ENCODE results near the gene BEND6. TPM values are rescaled to one million over a fixed set of nuclear protein-coding genes. Genes with fewer than 3 reads are reported as not detected.

The BEND6 gene
- polyA plus RNA-seq, 1 of the 3 experiments (the other 2 are of a cell fraction), result 6.9 TPM

DNA sequence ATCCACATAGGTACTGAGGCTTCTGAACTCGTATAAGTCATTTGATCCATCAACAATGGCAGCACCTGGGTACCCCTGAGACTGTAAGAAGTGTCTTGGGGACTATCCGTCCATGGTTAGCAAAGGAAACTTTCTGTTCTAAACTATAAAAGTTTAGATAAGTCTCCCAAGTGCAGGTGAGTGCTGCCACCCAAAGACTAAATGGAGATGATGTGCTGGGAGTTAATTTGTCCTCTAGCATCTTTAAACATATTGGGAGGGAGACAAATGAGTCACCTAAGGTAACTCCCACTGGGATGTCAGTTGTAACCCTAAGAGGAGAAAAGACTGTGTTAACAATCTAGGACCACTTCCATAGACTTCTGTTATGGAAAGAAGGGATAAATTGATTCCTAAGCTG is 6.2 kb downstream of the BEND6 start:
- H3K4me1 ChIP-seq (ENCODE audit: control insufficient read depth in 1 of 2, insufficient read depth in 2 of 2, low read depth in 1 of 2, low read length in 1 of 2), result peaks cover 0 to 47% of the 10 kb centered on the region in 2 experiments; a peak in 3 of 4 replicates
- WGBS (ENCODE audit: low lambda C conversion rate), result 95% methylated on average over 2 of the region's 2 CpGs
- no peaks in the 10 kb centered on the region for H3K27me3 ChIP-seq (ENCODE audit: insufficient read depth)
- no peak overlapping the region for H3K4me3 ChIP-seq (ENCODE audit: low read depth in 2 of 2, low read length in 1 of 2)
- ChIA-PET CTCF (interaction anchor here (7.3 kb wide), 1 partner anchor 58 kb away, joined by 76 read pairs; no protein-coding TSS in a partner anchor), POLR2A (no interaction called here)
- no peak overlapping the region for H3K4me2 ChIP-seq
- DNase-seq, result no peak
- H3F3A ChIP-seq (replicated peaks; ENCODE audit: insufficient read depth), result peaks cover 45% of the 10 kb centered on the region
- no peaks in the 10 kb centered on the region for H4K20me1 ChIP-seq (ENCODE audit: insufficient read depth)
- H3K9ac ChIP-seq, result no peak overlapping the region
- H2AFZ ChIP-seq (ENCODE audit: low read depth), result no peak overlapping the region
- no peaks in the 10 kb centered on the region for H3K36me3 ChIP-seq (replicated peaks in 1 of 2; ENCODE audit: control insufficient read depth in 1 of 2, insufficient read depth in 2 of 2, low read length in 1 of 2)
- no peaks in the 10 kb centered on the region for H3K9me3 ChIP-seq
- H3K9me2 ChIP-seq, result no peaks in the 10 kb centered on the region
- peak overlapping the region in 1 of 2 experiments; percentile 94; a peak in 3 of 4 replicates for H3K27ac ChIP-seq (ENCODE audit: low read depth in 2 of 2, low read length in 1 of 2)
- H3K79me2 ChIP-seq (ENCODE audit: insufficient read depth), result peaks cover 19% of the 10 kb centered on the region
- TF ChIP-seq MEF2A (IDR thresholded peaks at IDR 0.05; ENCODE audit: borderline replicate concordance, low read depth) (no peak), MXI1 (IDR thresholded peaks at IDR 0.05; ENCODE audit: low read depth, low read length) (no peak), GABPA (IDR thresholded peaks at IDR 0.05; ENCODE audit: low read depth) (no peak), GATA2 (CRISPR knock-in tag; IDR thresholded peaks at IDR 0.05) (no peak), SMC3 (IDR thresholded peaks at IDR 0.05; ENCODE audit: low read depth, low read length) (no peak), NFIC (IDR thresholded peaks at IDR 0.05; ENCODE audit: borderline replicate concordance) (no peak), CHD2 (IDR thresholded peaks at IDR 0.05; ENCODE audit: low read length, partially characterized antibody) (no peak), YY1 (IDR thresholded peaks at IDR 0.05; ENCODE audit: low read depth) (no peak), TEAD4 (IDR thresholded peaks at IDR 0.05; ENCODE audit: borderline replicate concordance, insufficient read depth) (no peak), RAD21 (IDR thresholded peaks at IDR 0.05; ENCODE audit: low read length) (no peak)
- TF ChIP-seq, protein P1, sequence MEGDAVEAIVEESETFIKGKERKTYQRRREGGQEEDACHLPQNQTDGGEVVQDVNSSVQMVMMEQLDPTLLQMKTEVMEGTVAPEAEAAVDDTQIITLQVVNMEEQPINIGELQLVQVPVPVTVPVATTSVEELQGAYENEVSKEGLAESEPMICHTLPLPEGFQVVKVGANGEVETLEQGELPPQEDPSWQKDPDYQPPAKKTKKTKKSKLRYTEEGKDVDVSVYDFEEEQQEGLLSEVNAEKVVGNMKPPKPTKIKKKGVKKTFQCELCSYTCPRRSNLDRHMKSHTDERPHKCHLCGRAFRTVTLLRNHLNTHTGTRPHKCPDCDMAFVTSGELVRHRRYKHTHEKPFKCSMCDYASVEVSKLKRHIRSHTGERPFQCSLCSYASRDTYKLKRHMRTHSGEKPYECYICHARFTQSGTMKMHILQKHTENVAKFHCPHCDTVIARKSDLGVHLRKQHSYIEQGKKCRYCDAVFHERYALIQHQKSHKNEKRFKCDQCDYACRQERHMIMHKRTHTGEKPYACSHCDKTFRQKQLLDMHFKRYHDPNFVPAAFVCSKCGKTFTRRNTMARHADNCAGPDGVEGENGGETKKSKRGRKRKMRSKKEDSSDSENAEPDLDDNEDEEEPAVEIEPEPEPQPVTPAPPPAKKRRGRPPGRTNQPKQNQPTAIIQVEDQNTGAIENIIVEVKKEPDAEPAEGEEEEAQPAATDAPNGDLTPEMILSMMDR (IDR thresholded peaks at IDR 0.05), result no peak; the same call in 1 of the 2 replicates

DNA sequence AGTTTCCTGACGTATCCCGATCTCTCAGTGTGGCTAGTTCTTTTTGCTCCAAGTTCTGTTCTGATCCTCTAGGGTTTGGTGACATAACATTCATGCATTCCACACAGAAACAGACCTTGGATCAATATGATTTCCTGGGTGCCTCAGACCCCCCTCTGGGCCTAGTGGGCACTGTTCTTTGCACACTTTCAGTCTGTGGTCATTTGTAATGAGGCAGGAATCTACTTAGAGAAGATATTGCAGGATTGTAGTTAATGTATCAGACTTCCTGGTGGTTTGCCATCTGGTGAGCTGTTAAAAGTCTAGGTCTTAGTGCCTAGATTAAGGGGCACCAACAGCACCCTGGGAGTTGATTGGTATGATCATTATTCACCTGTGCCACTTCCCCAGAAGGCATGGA is 7.5 kb downstream of the BEND6 start:
- H3K79me2 ChIP-seq (ENCODE audit: insufficient read depth), result peaks cover 8% of the 10 kb centered on the region
- H3K9me2 ChIP-seq, result no peaks in the 10 kb centered on the region
- peaks cover 34% of the 10 kb centered on the region for H3F3A ChIP-seq (replicated peaks; ENCODE audit: insufficient read depth)
- peak overlapping the region in 1 of 2 experiments; percentile 16; a peak in 1 of 4 replicates for H3K27ac ChIP-seq (ENCODE audit: low read depth in 2 of 2, low read length in 1 of 2)
- H3K36me3 ChIP-seq (replicated peaks in 1 of 2; ENCODE audit: control insufficient read depth in 1 of 2, insufficient read depth in 2 of 2, low read length in 1 of 2), result no peaks in the 10 kb centered on the region
- no peak overlapping the region for H3K9ac ChIP-seq
- H3K4me1 ChIP-seq (ENCODE audit: control insufficient read depth in 1 of 2, insufficient read depth in 2 of 2, low read depth in 1 of 2, low read length in 1 of 2), result peaks cover 0 to 37% of the 10 kb centered on the region in 2 experiments; a peak in 2 of 4 replicates
- H3K27me3 ChIP-seq (ENCODE audit: insufficient read depth), result no peaks in the 10 kb centered on the region
- no peak for DNase-seq
- H3K4me2 ChIP-seq, result no peak overlapping the region
- H2AFZ ChIP-seq (ENCODE audit: low read depth), result no peak overlapping the region
- CTCF ChIA-PET, result interaction anchor here (2.7 kb wide), 1 partner anchor 58 kb away, joined by 12 read pairs; no protein-coding TSS in a partner anchor
- no peak overlapping the region for H3K4me3 ChIP-seq (ENCODE audit: low read depth in 2 of 2, low read length in 1 of 2)
- 92% methylated on average over 2 of the region's 2 CpGs for WGBS (ENCODE audit: low lambda C conversion rate)
- no peaks in the 10 kb centered on the region for H4K20me1 ChIP-seq (ENCODE audit: insufficient read depth)
- POLR2A ChIA-PET, result no interaction called here
- no peaks in the 10 kb centered on the region for H3K9me3 ChIP-seq
- TF ChIP-seq RXRA (IDR thresholded peaks at IDR 0.05; ENCODE audit: borderline replicate concordance, low read depth) (no peak), GABPA (IDR thresholded peaks at IDR 0.05; ENCODE audit: low read depth) (no peak), TAF1 (IDR thresholded peaks at IDR 0.05; ENCODE audit: borderline replicate concordance, low read depth, low read length) (no peak), JUND (IDR thresholded peaks at IDR 0.05) (peak; percentile 27), SMC3 (IDR thresholded peaks at IDR 0.05; ENCODE audit: low read depth, low read length) (no peak), TEAD4 (IDR thresholded peaks at IDR 0.05; ENCODE audit: borderline replicate concordance, insufficient read depth) (no peak), SIN3A (IDR thresholded peaks at IDR 0.05; ENCODE audit: borderline replicate concordance, low read depth, low read length) (no peak), FOXM1 (IDR thresholded peaks at IDR 0.05; ENCODE audit: low read depth) (no peak), MEF2A (IDR thresholded peaks at IDR 0.05; ENCODE audit: borderline replicate concordance, low read depth) (no peak), MXI1 (IDR thresholded peaks at IDR 0.05; ENCODE audit: low read depth, low read length) (no peak), GATA2 (CRISPR knock-in tag; IDR thresholded peaks at IDR 0.05) (no peak), EP300 (IDR thresholded peaks at IDR 0.05; ENCODE audit: borderline replicate concordance in 1 of 2, low read depth in 1 of 2, low read length in 1 of 2) (peak in 1 of 2 experiments; percentile 50; a peak in 1 of 4 replicates), FOXJ3 (CRISPR knock-in tag; IDR thresholded peaks at IDR 0.05) (no peak), NFIC (IDR thresholded peaks at IDR 0.05; ENCODE audit: borderline replicate concordance) (peak; percentile 29; the same call in 1 of the 2 replicates), RAD21 (IDR thresholded peaks at IDR 0.05; ENCODE audit: low read length) (no peak)
- TF ChIP-seq, protein P2, sequence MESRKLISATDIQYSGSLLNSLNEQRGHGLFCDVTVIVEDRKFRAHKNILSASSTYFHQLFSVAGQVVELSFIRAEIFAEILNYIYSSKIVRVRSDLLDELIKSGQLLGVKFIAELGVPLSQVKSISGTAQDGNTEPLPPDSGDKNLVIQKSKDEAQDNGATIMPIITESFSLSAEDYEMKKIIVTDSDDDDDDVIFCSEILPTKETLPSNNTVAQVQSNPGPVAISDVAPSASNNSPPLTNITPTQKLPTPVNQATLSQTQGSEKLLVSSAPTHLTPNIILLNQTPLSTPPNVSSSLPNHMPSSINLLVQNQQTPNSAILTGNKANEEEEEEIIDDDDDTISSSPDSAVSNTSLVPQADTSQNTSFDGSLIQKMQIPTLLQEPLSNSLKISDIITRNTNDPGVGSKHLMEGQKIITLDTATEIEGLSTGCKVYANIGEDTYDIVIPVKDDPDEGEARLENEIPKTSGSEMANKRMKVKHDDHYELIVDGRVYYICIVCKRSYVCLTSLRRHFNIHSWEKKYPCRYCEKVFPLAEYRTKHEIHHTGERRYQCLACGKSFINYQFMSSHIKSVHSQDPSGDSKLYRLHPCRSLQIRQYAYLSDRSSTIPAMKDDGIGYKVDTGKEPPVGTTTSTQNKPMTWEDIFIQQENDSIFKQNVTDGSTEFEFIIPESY (IDR thresholded peaks at IDR 0.05; ENCODE audit: borderline replicate concordance, low read depth), result no peak
- TF ChIP-seq, protein P3, sequence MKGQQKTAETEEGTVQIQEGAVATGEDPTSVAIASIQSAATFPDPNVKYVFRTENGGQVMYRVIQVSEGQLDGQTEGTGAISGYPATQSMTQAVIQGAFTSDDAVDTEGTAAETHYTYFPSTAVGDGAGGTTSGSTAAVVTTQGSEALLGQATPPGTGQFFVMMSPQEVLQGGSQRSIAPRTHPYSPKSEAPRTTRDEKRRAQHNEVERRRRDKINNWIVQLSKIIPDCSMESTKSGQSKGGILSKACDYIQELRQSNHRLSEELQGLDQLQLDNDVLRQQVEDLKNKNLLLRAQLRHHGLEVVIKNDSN (IDR thresholded peaks at IDR 0.05; ENCODE audit: borderline replicate concordance, low read depth), result no peak
- TF ChIP-seq, protein P4, sequence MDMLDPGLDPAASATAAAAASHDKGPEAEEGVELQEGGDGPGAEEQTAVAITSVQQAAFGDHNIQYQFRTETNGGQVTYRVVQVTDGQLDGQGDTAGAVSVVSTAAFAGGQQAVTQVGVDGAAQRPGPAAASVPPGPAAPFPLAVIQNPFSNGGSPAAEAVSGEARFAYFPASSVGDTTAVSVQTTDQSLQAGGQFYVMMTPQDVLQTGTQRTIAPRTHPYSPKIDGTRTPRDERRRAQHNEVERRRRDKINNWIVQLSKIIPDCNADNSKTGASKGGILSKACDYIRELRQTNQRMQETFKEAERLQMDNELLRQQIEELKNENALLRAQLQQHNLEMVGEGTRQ (IDR thresholded peaks at IDR 0.05; ENCODE audit: borderline replicate concordance, low read depth, low read length), result no peak
